Measurements from ENCODE around the gene DPM3. TPM values are rescaled to one million over a fixed set of nuclear protein-coding genes. Genes with fewer than 3 reads are reported as not detected.
A peak's percentile ranks its signal among the peaks of the same experiment; 100 is the strongest.

DPM3 gene
- total and polyA plus RNA-seq, 9 of the 15 experiments (the other 6 are each of a cell fraction or from before 2014, with no cell fraction given), result 3.7 to 120 (median 36.4) TPM

DNA sequence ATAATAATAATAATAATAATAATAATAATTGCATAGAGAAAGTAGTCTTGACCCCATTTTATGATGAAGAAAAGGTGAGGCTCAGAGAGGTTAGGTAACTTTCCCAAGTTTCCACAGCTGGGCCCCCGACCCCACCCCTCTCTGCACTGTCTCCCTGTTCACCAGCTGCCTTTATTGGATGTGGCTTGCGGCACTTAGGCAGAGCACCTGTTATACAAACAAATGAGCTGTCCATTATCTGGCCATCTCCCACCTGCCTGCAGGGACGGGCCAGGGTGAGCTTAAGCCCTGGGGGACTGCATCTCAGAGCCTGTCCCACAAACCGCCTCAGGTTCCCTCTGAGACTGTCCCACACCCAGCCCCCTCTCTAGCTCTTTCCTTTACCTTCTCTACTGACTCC, 22.7 kb downstream of the DPM3 start:
- no peaks in the 10 kb centered on the region for H3K36me3 ChIP-seq (ENCODE audit: control insufficient read depth, insufficient read depth, low read length)
- ChIA-PET POLR2A (interaction anchor here (1.0 kb wide), 1 partner anchor 16 kb away, joined by 3 read pairs; no protein-coding TSS in a partner anchor), CTCF (ENCODE audit: low intra/inter-chr PET ratio) (no interaction called here)
- WGBS (ENCODE audit: insufficient coverage, low coverage, missing lambda C conversion rate), result 8% methylated on average over 4 of the region's 4 CpGs
- in situ Hi-C loops (cut with MboI) (no loop called here), intact Hi-C loops (cut with micrococcal nuclease) (no loop called here)
- H3K4me3 ChIP-seq, result no peak overlapping the region
- DNase-seq (ENCODE audit: extremely low read depth in 1 of 4, low spot score in 3 of 4) (peak in 1 of 4 experiments; percentile 4), ATAC-seq (no peak), FAIRE-seq (no peak)
- no peaks in the 10 kb centered on the region for H4K20me1 ChIP-seq (replicated peaks; ENCODE audit: control insufficient read depth, insufficient read depth, low read length)
- H3K9ac ChIP-seq (ENCODE audit: insufficient read depth in 1 of 2, low read depth in 2 of 2, low read length in 2 of 2), result no peak overlapping the region
- peaks cover 10 to 19% of the 10 kb centered on the region in 2 experiments; a peak in 4 of 5 replicates for H3K4me1 ChIP-seq (replicated peaks in 1 of 2; ENCODE audit: control insufficient read depth in 2 of 2, insufficient read depth in 2 of 2, low read length in 2 of 2)
- H3K4me2 ChIP-seq (ENCODE audit: insufficient read depth, low read length), result no peak overlapping the region
- H3K9me1 ChIP-seq (ENCODE audit: control insufficient read depth, insufficient read depth, low read length), result no peaks in the 10 kb centered on the region
- no peak overlapping the region for H2AFZ ChIP-seq (ENCODE audit: low read depth, low read length)
- no peaks in the 10 kb centered on the region for H3K27me3 ChIP-seq (ENCODE audit: control insufficient read depth in 2 of 2, insufficient read depth in 2 of 2, low read length in 2 of 2)
- TF ChIP-seq NBN (IDR thresholded peaks at IDR 0.05; ENCODE audit: low read depth) (no peak), MYBL2 (IDR thresholded peaks at IDR 0.05; ENCODE audit: low read depth) (no peak), MYBL2 (CRISPR knock-in tag; IDR thresholded peaks at IDR 0.05; ENCODE audit: borderline replicate concordance) (no peak), JUNB (CRISPR knock-in tag; conservative IDR thresholded peaks at IDR 0.05) (no peak), POLR3G (IDR thresholded peaks at IDR 0.05; ENCODE audit: extremely low read depth, insufficient read length, insufficient replicate concordance) (no peak), ZNF668 (CRISPR knock-in tag; IDR thresholded peaks at IDR 0.05) (no peak), TBL1XR1 (IDR thresholded peaks at IDR 0.05; ENCODE audit: low read length in 2 of 2) (no peak), ZSCAN32 (CRISPR knock-in tag; IDR thresholded peaks at IDR 0.05) (no peak), POU5F1 (IDR thresholded peaks at IDR 0.05; ENCODE audit: borderline replicate concordance, low read depth, low read length, partially characterized antibody) (no peak), ZSCAN29 (IDR thresholded peaks at IDR 0.05) (no peak), EP300 (IDR thresholded peaks at IDR 0.05; ENCODE audit: low read length) (no peak)
- TF ChIP-seq, protein P1, sequence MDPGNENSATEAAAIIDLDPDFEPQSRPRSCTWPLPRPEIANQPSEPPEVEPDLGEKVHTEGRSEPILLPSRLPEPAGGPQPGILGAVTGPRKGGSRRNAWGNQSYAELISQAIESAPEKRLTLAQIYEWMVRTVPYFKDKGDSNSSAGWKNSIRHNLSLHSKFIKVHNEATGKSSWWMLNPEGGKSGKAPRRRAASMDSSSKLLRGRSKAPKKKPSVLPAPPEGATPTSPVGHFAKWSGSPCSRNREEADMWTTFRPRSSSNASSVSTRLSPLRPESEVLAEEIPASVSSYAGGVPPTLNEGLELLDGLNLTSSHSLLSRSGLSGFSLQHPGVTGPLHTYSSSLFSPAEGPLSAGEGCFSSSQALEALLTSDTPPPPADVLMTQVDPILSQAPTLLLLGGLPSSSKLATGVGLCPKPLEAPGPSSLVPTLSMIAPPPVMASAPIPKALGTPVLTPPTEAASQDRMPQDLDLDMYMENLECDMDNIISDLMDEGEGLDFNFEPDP (CRISPR knock-in tag; IDR thresholded peaks at IDR 0.05), result no peak
- TF ChIP-seq, protein P2, sequence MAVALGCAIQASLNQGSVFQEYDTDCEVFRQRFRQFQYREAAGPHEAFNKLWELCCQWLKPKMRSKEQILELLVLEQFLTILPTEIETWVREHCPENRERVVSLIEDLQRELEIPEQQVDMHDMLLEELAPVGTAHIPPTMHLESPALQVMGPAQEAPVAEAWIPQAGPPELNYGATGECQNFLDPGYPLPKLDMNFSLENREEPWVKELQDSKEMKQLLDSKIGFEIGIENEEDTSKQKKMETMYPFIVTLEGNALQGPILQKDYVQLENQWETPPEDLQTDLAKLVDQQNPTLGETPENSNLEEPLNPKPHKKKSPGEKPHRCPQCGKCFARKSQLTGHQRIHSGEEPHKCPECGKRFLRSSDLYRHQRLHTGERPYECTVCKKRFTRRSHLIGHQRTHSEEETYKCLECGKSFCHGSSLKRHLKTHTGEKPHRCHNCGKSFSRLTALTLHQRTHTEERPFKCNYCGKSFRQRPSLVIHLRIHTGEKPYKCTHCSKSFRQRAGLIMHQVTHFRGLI (CRISPR knock-in tag; IDR thresholded peaks at IDR 0.05), result no peak
- TF ChIP-seq, protein P3, sequence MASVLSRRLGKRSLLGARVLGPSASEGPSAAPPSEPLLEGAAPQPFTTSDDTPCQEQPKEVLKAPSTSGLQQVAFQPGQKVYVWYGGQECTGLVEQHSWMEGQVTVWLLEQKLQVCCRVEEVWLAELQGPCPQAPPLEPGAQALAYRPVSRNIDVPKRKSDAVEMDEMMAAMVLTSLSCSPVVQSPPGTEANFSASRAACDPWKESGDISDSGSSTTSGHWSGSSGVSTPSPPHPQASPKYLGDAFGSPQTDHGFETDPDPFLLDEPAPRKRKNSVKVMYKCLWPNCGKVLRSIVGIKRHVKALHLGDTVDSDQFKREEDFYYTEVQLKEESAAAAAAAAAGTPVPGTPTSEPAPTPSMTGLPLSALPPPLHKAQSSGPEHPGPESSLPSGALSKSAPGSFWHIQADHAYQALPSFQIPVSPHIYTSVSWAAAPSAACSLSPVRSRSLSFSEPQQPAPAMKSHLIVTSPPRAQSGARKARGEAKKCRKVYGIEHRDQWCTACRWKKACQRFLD (CRISPR knock-in tag; IDR thresholded peaks at IDR 0.05), result no peak
- TF ChIP-seq, protein P4, sequence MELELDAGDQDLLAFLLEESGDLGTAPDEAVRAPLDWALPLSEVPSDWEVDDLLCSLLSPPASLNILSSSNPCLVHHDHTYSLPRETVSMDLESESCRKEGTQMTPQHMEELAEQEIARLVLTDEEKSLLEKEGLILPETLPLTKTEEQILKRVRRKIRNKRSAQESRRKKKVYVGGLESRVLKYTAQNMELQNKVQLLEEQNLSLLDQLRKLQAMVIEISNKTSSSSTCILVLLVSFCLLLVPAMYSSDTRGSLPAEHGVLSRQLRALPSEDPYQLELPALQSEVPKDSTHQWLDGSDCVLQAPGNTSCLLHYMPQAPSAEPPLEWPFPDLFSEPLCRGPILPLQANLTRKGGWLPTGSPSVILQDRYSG (tag; conservative IDR thresholded peaks at IDR 0.05; ENCODE audit: low read depth), result no peak
- no peak overlapping the region for H3K27ac ChIP-seq (ENCODE audit: extremely low read depth, low read depth, low read length)
- no TSS peak for BruUV-seq (replicated peaks)
- H3K9me3 ChIP-seq (replicated peaks; ENCODE audit: control insufficient read depth, insufficient read depth, low read depth, low read length), result no peaks in the 10 kb centered on the region
- H3K79me2 ChIP-seq (ENCODE audit: control insufficient read depth, insufficient read depth, low read length), result no peaks in the 10 kb centered on the region

Data from K562 (cell line).